Non-pigmented ciliary epithelial cell (primary cell): Measurements from ENCODE around the gene TRAPPC14.
A peak's percentile ranks its signal among the peaks of the same experiment; 100 is the strongest.

Source experiments
- DNase-seq: peaks from one replicate; pipeline ENCODE4 v3.0.0-alpha.2; 2010; ENCODE audit warnings: low read depth

TRAPPC14 gene

DNA sequence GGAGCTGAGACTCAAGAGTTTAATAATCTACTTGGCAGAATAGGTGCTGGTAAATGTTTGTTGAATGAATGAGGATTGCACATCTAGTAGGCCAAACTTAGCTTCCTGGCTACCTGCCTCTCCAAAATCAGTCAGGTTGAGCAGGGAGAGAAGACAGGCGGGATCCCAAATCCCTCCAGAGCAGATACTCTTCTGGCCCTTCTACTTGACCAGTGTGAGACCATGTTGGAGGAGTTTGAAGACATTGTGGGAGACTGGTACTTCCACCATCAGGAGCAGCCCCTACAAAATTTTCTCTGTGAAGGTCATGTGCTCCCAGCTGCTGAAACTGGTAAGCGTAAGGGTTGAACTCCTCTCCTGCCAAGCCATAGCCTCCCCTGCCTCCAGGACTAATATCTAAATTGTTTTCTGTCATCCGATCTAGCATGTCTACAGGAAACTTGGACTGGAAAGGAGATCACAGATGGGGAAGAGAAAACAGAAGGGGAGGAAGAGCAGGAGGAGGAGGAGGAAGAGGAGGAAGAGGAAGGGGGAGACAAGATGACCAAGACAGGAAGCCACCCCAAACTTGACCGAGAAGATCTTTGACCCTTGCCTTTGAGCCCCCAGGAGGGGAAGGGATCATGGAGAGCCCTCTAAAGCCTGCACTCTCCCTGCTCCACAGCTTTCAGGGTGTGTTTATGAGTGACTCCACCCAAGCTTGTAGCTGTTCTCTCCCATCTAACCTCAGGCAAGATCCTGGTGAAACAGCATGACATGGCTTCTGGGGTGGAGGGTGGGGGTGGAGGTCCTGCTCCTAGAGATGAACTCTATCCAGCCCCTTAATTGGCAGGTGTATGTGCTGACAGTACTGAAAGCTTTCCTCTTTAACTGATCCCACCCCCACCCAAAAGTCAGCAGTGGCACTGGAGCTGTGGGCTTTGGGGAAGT, 34.0 kb downstream of the TRAPPC14 start:
- no peak for DNase-seq

DNA sequence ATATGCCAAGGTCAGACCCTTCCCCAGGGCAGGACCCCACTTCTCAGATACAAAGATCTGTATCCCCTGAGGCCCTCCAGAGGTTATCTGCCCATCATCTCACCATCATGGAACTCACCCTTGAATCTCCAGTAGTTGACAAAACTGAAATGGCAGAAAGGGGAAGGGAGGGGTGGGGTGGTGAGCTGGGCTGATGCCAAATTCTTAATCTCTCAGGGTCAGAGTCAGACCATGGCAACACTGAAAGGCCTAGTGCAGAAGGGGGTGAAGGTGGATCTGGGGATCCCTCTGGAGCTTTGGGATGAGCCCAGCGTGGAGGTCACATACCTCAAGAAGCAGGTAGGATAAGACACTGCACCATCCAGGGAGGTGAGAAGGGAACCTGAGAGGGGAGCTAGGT, 36.0 kb downstream of the TRAPPC14 start:
- DNase-seq, result no peak

DNA sequence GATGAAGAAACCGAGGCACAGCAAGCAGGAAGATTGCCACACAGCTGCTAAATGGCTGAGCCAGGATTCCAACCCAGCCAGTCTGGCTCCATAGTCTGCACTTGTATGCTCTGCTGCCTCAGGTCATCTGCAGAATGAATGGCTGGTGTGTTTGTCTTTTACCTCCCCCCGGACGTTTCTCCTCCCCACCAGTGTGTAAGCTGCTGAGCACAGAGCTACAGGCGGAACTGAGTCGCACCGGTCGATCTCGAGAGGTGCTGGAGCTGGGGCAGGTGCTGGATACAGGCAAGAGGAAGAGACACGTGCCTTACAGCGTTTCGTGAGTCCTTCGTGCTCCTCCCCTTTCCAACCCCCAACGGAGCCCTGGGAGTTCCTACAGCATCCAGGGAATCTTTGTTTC, 36.5 kb downstream of the TRAPPC14 start:
- DNase-seq, result no peak

DNA sequence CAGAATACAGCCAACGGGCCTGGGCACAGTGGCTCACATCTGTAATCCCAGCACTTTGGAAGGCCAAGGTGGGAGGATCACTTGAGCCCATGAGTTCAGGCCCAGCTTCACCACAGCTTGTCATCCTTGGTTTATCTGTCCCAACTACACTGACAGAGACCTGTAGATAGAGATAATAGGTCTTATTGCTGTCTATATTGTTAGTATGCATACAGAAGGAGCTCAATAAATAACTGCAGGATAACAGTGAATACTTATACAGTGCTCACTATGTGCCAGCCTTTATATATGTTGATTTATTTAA, 37.8 kb downstream of the TRAPPC14 start:
- DNase-seq, result no peak

DNA sequence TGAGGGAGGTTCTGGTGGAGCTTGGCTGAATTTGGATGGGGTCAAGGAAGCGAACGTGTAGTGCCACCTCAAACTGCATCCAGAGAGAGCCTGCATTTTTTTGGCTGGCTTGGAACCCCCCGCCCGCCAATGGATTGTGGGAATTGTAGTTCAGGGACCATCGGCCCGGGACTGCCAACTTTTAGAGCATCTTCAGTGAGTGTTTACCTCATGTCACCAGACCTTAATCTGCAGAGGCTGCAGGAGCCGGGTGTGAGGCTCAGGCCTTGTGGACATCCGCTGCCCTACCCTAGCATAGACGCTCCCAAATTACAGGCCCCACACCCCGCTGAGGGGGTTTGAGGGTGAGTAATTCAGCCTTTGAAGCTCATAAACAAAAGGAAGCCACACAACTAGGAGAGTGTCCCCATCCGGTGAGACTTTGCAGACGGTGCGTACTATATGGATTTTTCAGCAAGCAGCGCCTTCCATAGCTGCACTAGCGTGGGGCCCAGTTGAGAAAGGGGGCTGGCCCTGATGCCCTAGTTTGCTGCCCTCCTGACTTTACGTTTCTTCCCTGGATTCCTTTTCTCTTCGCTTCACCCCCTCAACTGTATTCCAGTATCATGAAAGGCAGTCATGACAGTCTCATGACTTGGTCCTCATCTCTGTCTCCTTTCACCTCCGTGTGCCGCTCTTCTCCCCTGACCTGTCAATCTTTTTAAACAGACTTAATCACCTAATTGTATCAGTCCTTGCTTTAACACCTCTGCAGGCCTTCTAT, 38.4 kb downstream of the TRAPPC14 start:
- no peak for DNase-seq

DNA sequence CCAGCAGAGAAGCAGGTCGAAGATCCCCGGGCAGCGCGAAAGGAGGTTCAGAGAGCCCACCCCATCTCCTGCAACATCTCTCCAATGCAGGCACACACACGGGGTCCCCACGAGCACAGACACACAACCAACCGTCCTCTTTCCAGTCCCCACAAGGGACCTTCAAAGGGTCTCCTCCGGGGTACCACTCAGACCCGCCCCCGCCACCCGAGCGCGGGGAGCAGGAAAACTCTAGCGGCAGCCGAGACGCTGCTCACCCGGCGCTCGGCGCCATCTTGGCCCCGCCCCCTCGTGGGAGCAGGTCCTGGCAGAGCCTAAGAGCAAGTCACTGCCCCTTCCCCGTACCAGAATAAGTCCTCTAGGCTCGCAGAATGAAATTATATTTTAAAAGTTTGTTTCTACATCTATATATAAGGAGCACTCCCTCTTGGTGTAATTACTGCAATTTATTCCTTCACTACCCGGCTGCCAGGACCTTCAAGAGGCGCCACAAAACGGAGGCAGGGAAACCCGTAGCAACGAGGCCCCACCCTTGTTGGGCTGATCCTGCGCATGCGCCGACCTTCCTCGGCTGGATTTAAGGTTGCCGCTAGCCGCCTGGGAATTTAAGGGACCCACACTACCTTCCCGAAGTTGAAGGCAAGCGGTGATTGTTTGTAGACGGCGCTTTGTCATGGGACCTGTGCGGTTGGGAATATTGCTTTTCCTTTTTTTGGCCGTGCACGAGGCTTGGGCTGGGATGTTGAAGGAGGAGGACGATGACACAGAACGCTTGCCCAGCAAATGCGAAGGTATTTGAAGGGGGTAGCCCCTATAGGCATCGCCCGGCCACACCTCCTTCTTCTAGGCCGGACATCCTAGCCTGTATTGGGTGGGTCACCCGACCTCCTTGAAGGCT, 39.2 kb downstream of the TRAPPC14 start, which contains the start of the genes CNPY4 and TAF6:
Gene CNPY4 (plus strand): TSS at position 563 of the 898 bp plus-strand sequence. CDS start 111 bp downstream, at position 674.
Gene TAF6 (minus strand): TSS at position 287 of the 898 bp plus-strand sequence. CDS start 5,149 bp downstream, outside the sequence.
- DNase-seq, result peak; percentile 83

DNA sequence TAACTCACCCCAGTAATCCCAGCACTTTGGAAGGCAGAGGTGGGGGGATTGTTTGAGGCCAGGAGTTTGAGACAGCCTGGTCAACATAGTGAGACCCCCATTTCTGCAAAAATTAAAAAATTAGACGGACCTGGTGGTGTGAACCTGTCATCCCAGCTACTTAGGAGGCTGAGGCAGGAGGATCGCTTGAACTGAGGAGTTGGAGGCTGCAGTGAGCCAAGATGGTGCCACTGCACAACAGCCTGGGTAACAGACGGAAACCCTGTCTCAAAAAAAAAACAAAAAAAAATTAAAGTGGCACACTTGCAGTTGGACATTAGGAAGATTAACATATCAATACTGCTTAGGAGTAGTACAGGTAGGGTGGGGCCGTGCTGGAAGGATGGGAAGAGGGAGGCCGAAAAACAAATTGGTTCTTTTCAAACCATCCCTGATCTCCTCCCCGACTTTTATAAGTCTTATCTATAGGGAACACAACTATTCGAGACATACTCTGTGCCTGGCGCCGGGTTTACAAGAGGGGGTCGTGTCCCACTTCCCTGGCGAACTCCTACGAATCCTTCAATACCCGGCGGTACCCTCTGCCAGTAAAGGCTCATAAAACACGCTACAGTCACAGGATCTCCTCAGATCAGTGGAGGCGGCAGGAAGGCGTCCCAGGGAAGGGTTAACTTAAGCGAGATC, 40.0 kb downstream of the TRAPPC14 start:
- no peak for DNase-seq

DNA sequence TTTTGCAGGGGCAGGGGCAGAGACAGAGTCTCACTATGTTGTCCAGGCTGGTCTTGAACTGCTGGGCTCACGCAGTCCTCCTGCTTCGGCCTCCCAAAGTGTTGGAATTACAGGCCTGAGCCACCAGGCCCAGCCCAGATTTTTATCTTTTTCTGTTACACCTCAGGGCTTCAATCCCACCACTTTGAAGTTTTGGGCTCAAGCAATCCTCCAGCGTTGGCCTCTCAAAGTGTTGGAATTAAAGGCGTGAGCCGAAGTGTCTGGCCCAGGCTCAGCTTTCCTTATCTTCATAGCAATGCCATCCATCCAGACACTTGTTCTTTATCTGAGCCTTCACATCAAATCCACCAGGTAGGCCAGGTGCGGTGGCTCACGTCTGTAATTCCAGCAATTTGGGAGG, 43.5 kb downstream of the TRAPPC14 start:
- no peak for DNase-seq

DNA sequence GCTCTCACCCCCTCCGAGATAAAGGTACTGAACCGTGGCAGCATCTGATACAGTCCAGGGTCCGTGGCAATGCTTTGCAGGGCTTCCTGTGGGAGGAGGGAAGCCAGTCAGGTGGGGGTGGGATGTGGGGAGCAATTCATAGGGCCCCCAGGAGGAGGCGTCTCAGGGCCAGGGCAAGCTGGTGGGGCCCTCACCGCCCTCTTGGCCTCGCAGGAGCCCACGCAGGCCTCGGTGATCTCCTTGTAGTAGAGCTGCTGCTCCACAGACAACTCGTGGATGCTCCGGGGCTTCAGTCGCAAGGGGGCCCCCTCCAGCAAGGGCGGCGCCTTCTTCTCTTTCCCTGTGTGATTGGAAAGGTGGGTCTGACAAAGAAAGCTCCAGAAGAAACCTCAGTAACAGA, 46.6 kb downstream of the TRAPPC14 start:
- DNase-seq, result no peak

DNA sequence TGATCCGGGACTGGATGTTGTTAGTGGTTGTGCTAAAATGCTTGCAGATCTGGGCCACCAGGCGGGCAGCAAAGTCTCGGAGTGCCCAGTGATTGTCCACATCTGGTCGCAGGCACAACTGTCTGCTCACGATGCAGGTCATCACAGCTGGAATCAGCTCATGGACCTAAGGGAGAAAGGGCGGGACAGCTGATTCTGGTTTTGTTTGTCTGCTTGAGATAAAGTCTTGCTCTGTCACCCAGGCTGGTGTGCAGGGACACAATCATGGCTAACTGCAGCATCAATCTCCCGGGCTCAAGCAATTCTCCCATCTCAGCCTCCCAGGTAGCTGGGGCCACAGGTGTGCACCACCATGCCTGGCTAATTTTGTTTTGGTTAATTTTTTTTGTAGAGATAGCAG, 47.4 kb downstream of the TRAPPC14 start:
- no peak for DNase-seq

DNA sequence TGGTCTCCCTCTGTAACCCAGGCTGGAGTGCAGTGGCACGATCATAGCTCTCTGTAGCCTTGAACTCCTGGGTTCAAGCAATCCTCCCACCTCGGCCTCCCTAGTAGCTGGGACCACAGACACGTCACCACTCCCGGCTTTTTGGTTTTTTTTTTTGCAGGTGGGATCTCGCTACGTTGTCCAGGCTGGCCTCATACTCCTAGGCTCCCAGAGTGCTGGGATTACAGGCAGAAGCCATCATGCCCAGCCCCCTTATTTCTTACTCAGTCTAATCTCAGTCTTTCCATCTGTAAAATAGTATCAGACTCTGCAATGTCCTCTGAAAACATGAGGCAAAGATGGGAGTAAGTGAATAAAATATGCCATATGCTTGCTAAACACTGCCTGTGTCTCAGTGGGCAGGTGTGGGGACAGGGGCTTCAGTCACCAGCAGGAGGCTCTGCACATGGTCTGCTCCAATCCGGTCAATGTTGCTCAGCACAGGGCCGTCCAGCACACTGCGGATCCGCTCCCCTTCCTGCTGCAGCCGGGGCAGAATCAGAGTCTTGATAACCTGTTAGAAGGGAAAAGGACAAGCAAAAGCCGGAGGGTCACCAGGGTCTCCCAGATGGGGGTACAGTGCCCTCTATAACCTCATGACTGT, 48.9 kb downstream of the TRAPPC14 start:
- DNase-seq, result no peak

DNA sequence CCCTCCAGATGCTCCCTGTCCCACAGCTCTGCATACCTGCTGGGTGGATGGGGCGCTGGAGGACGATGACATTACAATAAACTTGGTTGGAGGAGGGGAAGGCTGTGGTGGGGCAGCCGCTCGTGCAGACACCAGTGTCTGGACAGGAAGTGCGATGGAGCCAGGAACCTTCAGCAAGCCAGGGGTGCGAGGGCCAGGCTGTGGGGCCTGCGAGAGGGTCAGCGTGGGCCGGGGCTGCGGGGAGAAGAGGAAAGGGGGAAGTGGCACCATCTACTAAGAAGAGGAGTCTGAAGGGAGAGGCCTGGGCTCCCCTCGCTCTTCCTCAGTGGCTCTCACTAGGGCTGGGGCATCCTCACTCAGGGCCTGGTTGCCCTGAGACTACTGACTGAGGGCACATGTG, 50.6 kb downstream of the TRAPPC14 start:
- DNase-seq, result no peak

DNA sequence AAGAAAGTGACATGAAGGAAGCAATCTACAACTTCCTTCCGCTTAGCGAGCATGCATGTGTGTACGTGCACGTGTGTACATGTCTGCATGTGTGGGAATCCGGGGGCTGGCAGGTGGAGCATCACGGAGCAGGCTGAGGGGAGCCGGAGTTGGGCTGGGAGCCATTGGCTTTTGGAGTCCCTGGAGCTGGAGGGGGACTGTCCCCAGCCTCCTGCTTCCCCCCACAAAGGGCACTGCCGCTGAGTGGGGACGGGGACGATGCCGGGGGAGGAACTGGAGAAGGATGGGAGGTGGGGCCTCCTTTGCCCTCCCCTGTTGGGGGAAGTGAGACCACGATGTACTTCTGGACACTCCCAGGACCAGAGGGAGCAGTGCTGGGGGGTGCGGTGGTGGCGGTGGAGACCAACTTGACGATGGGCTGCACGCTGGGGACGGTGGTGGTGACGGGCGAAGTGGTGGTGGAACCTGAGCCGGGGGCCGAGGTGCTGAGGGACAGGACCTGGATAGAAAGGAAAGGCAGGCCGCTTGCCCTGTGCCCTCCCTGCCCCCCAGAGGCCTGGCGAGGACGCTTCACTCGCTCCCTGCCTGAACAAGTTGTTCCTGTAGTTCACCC, 51.3 kb downstream of the TRAPPC14 start:
- DNase-seq, result no peak

DNA sequence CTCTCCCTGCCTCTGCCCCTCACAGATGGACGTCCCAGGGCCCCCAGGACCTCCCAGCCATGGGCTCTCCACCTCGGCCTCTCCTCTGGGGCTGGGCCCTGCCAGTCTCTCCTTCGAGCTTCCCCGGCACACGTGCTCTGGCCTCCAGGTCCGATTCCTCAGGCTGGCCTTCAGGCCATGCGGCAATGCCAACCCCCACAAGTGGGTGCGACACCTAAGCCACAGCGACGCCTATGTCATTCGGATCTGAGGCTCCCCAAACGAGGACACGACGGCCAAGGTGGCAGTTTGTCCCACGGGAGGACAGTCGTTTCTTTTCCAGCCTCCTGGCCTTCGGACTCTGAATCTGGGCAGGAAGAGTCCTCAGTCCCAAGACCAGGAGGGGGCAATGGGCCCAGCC, 51.9 kb downstream of the TRAPPC14 start:
- DNase-seq, result no peak

DNA sequence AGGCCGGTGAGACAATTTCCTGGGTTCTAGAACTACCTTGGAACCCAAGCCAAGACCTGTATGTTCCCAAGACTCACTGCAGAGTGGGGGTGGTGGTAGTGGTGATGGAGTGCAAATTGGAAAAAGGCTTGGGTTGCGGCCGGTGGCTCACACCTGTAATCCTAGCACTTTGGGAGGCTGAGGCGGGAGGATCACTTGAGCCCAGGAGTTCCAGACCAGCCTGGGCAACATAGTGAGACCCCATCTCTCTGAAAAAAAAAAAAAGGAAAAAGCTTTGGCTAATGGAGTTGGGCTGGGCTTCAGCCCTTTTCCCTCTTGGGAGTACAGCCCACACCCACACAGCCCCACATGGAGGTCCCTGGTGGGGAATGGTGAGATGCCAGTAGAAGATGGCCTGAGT, 53.0 kb downstream of the TRAPPC14 start:
- DNase-seq, result no peak
